ENCODE data around the gene DNAJC1. TPM values are rescaled to one million over a fixed set of nuclear protein-coding genes. Genes with fewer than 3 reads are reported as not detected.

DNAJC1 gene
- polyA plus RNA-seq, 2 of the 4 experiments (the other 2 are of a cell fraction), result 19.2 to 34.2 TPM

GRCh38 chr10:21895932-21896331 is 107.6 kb downstream of the DNAJC1 start:
- Histone ChIP-seq H3K4me3 (no peak overlapping the region), H3K4me2 (no peak overlapping the region), H3K27ac (no peak overlapping the region), H3K9me3 (peaks cover 10% of the 10 kb centered on the region; the same call in 1 of the 3 replicates), H3K4me1 (no peaks in the 10 kb centered on the region)
- ATAC-seq (no peak), DNase-seq (ENCODE audit: low read depth in 1 of 2, low spot score in 1 of 2) (no peak), FAIRE-seq (no peak)
- POLR2A ChIA-PET, result no interaction called here
- TF ChIP-seq, protein P1, sequence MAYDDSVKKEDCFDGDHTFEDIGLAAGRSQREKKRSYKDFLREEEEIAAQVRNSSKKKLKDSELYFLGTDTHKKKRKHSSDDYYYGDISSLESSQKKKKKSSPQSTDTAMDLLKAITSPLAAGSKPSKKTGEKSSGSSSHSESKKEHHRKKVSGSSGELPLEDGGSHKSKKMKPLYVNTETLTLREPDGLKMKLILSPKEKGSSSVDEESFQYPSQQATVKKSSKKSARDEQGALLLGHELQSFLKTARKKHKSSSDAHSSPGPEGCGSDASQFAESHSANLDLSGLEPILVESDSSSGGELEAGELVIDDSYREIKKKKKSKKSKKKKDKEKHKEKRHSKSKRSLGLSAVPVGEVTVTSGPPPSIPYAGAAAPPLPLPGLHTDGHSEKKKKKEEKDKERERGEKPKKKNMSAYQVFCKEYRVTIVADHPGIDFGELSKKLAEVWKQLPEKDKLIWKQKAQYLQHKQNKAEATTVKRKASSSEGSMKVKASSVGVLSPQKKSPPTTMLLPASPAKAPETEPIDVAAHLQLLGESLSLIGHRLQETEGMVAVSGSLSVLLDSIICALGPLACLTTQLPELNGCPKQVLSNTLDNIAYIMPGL (CRISPR knock-in tag; IDR thresholded peaks at IDR 0.05; ENCODE audit: borderline replicate concordance), result no peak
- TF ChIP-seq FOSL2 (IDR thresholded peaks at IDR 0.05) (no peak), FOSL2 (CRISPR knock-in tag; IDR thresholded peaks at IDR 0.05) (no peak), HDAC2 (IDR thresholded peaks at IDR 0.05) (no peak), MAZ (IDR thresholded peaks at IDR 0.05; ENCODE audit: borderline replicate concordance, low read depth, low read length) (no peak), CBX8 (IDR thresholded peaks at IDR 0.05) (no peak), HOXB13 (CRISPR knock-in tag; IDR thresholded peaks at IDR 0.05; ENCODE audit: low read depth) (no peak), ZFP36 (IDR thresholded peaks at IDR 0.05; ENCODE audit: borderline replicate concordance, partially characterized antibody) (no peak), EHF (CRISPR knock-in tag; IDR thresholded peaks at IDR 0.05) (no peak), PBX3 (IDR thresholded peaks at IDR 0.05) (no peak), RAD21 (conservative IDR thresholded peaks at IDR 0.05 in 1 of 2, IDR thresholded peaks at IDR 0.05 in 1 of 2) (no peak), BCL3 (IDR thresholded peaks at IDR 0.05) (no peak), RARB (CRISPR knock-in tag; IDR thresholded peaks at IDR 0.05) (no peak), SREBF2 (IDR thresholded peaks at IDR 0.05) (no peak)
- CTCF ChIA-PET, result no interaction called here
- WGBS (ENCODE audit: missing lambda C conversion rate), result no CpG with 5 or more reads among the region's 1 CpG

- 86% methylated on average over 4 of the region's 4 CpGs for WGBS (ENCODE audit: missing lambda C conversion rate)
- ATAC-seq (no peak), DNase-seq (ENCODE audit: low read depth in 1 of 2, low spot score in 1 of 2) (no peak), FAIRE-seq (no peak)
- POLR2A ChIA-PET, result no interaction called here
- H3K4me1 ChIP-seq, result no peaks in the 10 kb centered on the region
- H3K9me3 ChIP-seq, result peaks cover 12% of the 10 kb centered on the region; the same call in 1 of the 3 replicates
- no peak overlapping the region for H3K4me3 ChIP-seq
- H3K4me2 ChIP-seq, result no peak overlapping the region
- H3K27ac ChIP-seq, result no peak overlapping the region
- no peak for TF ChIP-seq HOXA7 (CRISPR knock-in tag; IDR thresholded peaks at IDR 0.05)
- TF ChIP-seq RFX5 (IDR thresholded peaks at IDR 0.05), result no peak
- no peak for TF ChIP-seq KDM1A (IDR thresholded peaks at IDR 0.05; ENCODE audit: low read depth)
- TF ChIP-seq MAZ (IDR thresholded peaks at IDR 0.05; ENCODE audit: borderline replicate concordance, low read depth, low read length), result no peak
- TF ChIP-seq, protein P1 (CRISPR knock-in tag; IDR thresholded peaks at IDR 0.05; ENCODE audit: borderline replicate concordance), result no peak
- no peak for TF ChIP-seq PBX3 (IDR thresholded peaks at IDR 0.05)
- TF ChIP-seq EHMT2 (IDR thresholded peaks at IDR 0.05; ENCODE audit: low read depth), result no peak
- TF ChIP-seq, protein P2, sequence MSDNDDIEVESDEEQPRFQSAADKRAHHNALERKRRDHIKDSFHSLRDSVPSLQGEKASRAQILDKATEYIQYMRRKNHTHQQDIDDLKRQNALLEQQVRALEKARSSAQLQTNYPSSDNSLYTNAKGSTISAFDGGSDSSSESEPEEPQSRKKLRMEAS (IDR thresholded peaks at IDR 0.05), result no peak
- no peak for TF ChIP-seq TFCP2L1 (CRISPR knock-in tag; IDR thresholded peaks at IDR 0.05)
- TF ChIP-seq ZNF302 (CRISPR knock-in tag; IDR thresholded peaks at IDR 0.05), result no peak
- TF ChIP-seq CHD2 (IDR thresholded peaks at IDR 0.05; ENCODE audit: low read length, partially characterized antibody), result no peak
- TF ChIP-seq JUN (IDR thresholded peaks at IDR 0.05), result no peak
- no peak for TF ChIP-seq TP53 (CRISPR knock-in tag; IDR thresholded peaks at IDR 0.05)
- no peak for TF ChIP-seq HDAC2 (IDR thresholded peaks at IDR 0.05)
- no peak for TF ChIP-seq RNF2 (IDR thresholded peaks at IDR 0.05; ENCODE audit: borderline replicate concordance, low read depth)
- no peak for TF ChIP-seq NFE2L2 (conservative IDR thresholded peaks at IDR 0.05; ENCODE audit: low read length)
- TF ChIP-seq RAD21 (conservative IDR thresholded peaks at IDR 0.05 in 1 of 2, IDR thresholded peaks at IDR 0.05 in 1 of 2), result no peak
- TF ChIP-seq RARB (CRISPR knock-in tag; IDR thresholded peaks at IDR 0.05), result no peak
- TF ChIP-seq EHF (CRISPR knock-in tag; IDR thresholded peaks at IDR 0.05), result no peak
- no peak for TF ChIP-seq HOXB13 (CRISPR knock-in tag; IDR thresholded peaks at IDR 0.05; ENCODE audit: low read depth)
- CTCF ChIA-PET, result no interaction called here
These were observed 108.7 kb downstream of the DNAJC1 start for GRCh38 chr10:21894648-21895342.
